HEK293 (cell line): ENCODE results near the gene CDC37.
A peak's percentile ranks its signal among the peaks of the same experiment; 100 is the strongest.

Experiments used
- MEIS1 ChIP-seq: sonication (generic); formaldehyde crosslinking; IDR thresholded peaks from 2 replicates; pipeline ENCODE4 v1.8.1; 2022; ENCODE audit warnings: missing genetic modification reagents, mild to moderate bottlenecking, borderline replicate concordance
- MZF1 ChIP-seq: fragments of 450-650 bp; formaldehyde crosslinking; IDR thresholded peaks from 2 replicates; pipeline ENCODE4 v1.5.1; 2017; ENCODE audit warnings: missing biosample characterization, missing genetic modification characterization, borderline replicate concordance
- PRDM2 ChIP-seq: fragments of 450-650 bp; formaldehyde crosslinking; IDR thresholded peaks from 2 replicates; pipeline ENCODE4 v1.5.1; 2016; ENCODE audit warnings: missing biosample characterization, missing genetic modification characterization, borderline replicate concordance
- SCRT2 ChIP-seq: fragments of 450-650 bp; formaldehyde crosslinking; IDR thresholded peaks from 2 replicates; pipeline ENCODE4 v1.5.1; 2016; ENCODE audit warnings: missing biosample characterization, missing genetic modification characterization
- TRIM28 ChIP-seq: IDR thresholded peaks from 2 replicates; pipeline ENCODE4 v1.6.1; 2011; ENCODE audit warnings: low read length, control low read depth, borderline replicate concordance
- ZBTB7A ChIP-seq: fragments of 450-650 bp; formaldehyde crosslinking; IDR thresholded peaks from 2 replicates; pipeline ENCODE4 v1.5.1; 2016; ENCODE audit warnings: low read depth, missing biosample characterization, missing genetic modification characterization
- ZEB2 ChIP-seq: fragments of 450-650 bp; formaldehyde crosslinking; IDR thresholded peaks from 2 replicates; pipeline ENCODE4 v1.5.1; 2016; ENCODE audit warnings: missing biosample characterization, missing genetic modification characterization
- ZNF10 ChIP-seq: fragments of 450-650 bp; formaldehyde crosslinking; IDR thresholded peaks from 2 replicates; pipeline ENCODE4 v1.5.1; 2017; ENCODE audit warnings: missing biosample characterization, missing genetic modification characterization
- ZNF114 ChIP-seq: fragments of 450-650 bp; formaldehyde crosslinking; IDR thresholded peaks from 2 replicates; pipeline ENCODE4 v1.5.0; 2017; ENCODE audit warnings: missing biosample characterization, missing genetic modification characterization
- ZNF16 ChIP-seq: fragments of 450-650 bp; formaldehyde crosslinking; IDR thresholded peaks from 2 replicates; pipeline ENCODE4 v1.5.1; 2016; ENCODE audit warnings: low read depth, missing biosample characterization, missing genetic modification characterization
- ZNF175 ChIP-seq: fragments of 450-650 bp; formaldehyde crosslinking; IDR thresholded peaks from 2 replicates; pipeline ENCODE4 v1.5.1; 2016; ENCODE audit warnings: missing biosample characterization, missing genetic modification characterization
- ZNF223 ChIP-seq: fragments of 450-650 bp; formaldehyde crosslinking; IDR thresholded peaks from 2 replicates; pipeline ENCODE4 v1.5.1; 2016; ENCODE audit warnings: missing biosample characterization, missing genetic modification characterization
- ZNF24 ChIP-seq: fragments of 450-650 bp; formaldehyde crosslinking; IDR thresholded peaks from 2 replicates; pipeline ENCODE4 v1.5.1; 2016; ENCODE audit warnings: missing biosample characterization, missing genetic modification characterization
- ZNF404 ChIP-seq: fragments of 450-650 bp; formaldehyde crosslinking; IDR thresholded peaks from 2 replicates; pipeline ENCODE4 v1.5.1; 2017; ENCODE audit warnings: missing biosample characterization, missing genetic modification characterization
- ZNF426 ChIP-seq: fragments of 450-650 bp; formaldehyde crosslinking; IDR thresholded peaks from 2 replicates; pipeline ENCODE4 v1.5.1; 2017; ENCODE audit warnings: missing biosample characterization, missing genetic modification characterization, mild to moderate bottlenecking, inconsistent platforms, moderate library complexity
- ZNF433 ChIP-seq: fragments of 450-650 bp; formaldehyde crosslinking; IDR thresholded peaks from 2 replicates; pipeline ENCODE4 v1.5.1; 2016; ENCODE audit warnings: missing biosample characterization, missing genetic modification characterization, low read depth
- ZNF488 ChIP-seq: fragments of 450-650 bp; formaldehyde crosslinking; IDR thresholded peaks from 2 replicates; pipeline ENCODE4 v1.5.1; 2016; ENCODE audit warnings: missing biosample characterization, missing genetic modification characterization
- ZNF571 ChIP-seq: fragments of 450-650 bp; formaldehyde crosslinking; IDR thresholded peaks from 2 replicates; pipeline ENCODE4 v1.5.0; 2017; ENCODE audit warnings: missing biosample characterization, missing genetic modification characterization
- ZNF658 ChIP-seq: fragments of 450-650 bp; formaldehyde crosslinking; IDR thresholded peaks from 2 replicates; pipeline ENCODE4; 2016; ENCODE audit warnings: missing biosample characterization, missing genetic modification characterization
- ZNF76 ChIP-seq: fragments of 450-650 bp; formaldehyde crosslinking; IDR thresholded peaks from 2 replicates; pipeline ENCODE4; 2016; ENCODE audit warnings: low read depth, missing biosample characterization, missing genetic modification characterization, borderline replicate concordance
- ZNF777 ChIP-seq: fragments of 450-650 bp; formaldehyde crosslinking; IDR thresholded peaks from 2 replicates; pipeline ENCODE4 v1.5.1; 2017; ENCODE audit warnings: missing biosample characterization, missing genetic modification characterization, borderline replicate concordance
- ZNF792 ChIP-seq: fragments of 450-650 bp; formaldehyde crosslinking; IDR thresholded peaks from 2 replicates; pipeline ENCODE4 v1.5.1; 2016; ENCODE audit warnings: missing biosample characterization, missing genetic modification characterization
- ZNF843 ChIP-seq: fragments of 450-650 bp; formaldehyde crosslinking; IDR thresholded peaks from 2 replicates; pipeline ENCODE4 v1.5.1; 2016; ENCODE audit warnings: missing biosample characterization, missing genetic modification characterization
- TF ChIP-seq, protein P1 (sequence below): fragments of 450-650 bp; formaldehyde crosslinking; IDR thresholded peaks from 2 replicates; pipeline ENCODE4 v1.5.1; 2016; ENCODE audit warnings: missing biosample characterization, missing genetic modification characterization
- TF ChIP-seq, protein P2 (sequence below): fragments of 450-650 bp; formaldehyde crosslinking; IDR thresholded peaks from 2 replicates; pipeline ENCODE4 v1.5.1; 2016; ENCODE audit warnings: missing biosample characterization, missing genetic modification characterization
- TF ChIP-seq, protein P3 (sequence below): fragments of 450-650 bp; formaldehyde crosslinking; IDR thresholded peaks from 2 replicates; pipeline ENCODE4 v1.5.1; 2017; ENCODE audit warnings: missing biosample characterization, missing genetic modification characterization

CDC37 gene

GRCh38 chr19:10416380-10417257 lies 13.3 kb upstream of the CDC37 start (continued):
- TF ChIP-seq PRDM2 (peak; percentile 80; the same call in 1 of the 2 replicates), ZNF658 (tag by site-specific recombination) (no peak), ZNF10 (tag by site-specific recombination) (no peak), ZNF426 (tag by site-specific recombination) (no peak), ZNF114 (tag by site-specific recombination) (no peak), TRIM28 (peak; percentile 67; the same call in 1 of the 2 replicates), ZNF404 (tag by site-specific recombination) (no peak), ZNF175 (no peak), ZBTB7A (peak; percentile 97), SCRT2 (tag by site-specific recombination) (peak; percentile 69; the same call in 1 of the 2 replicates), ZNF792 (tag by site-specific recombination) (no peak), ZNF433 (tag by site-specific recombination) (no peak), ZNF488 (tag by site-specific recombination) (no peak), MZF1 (tag by site-specific recombination) (peak; percentile 23; the same call in 1 of the 2 replicates), ZNF777 (tag by site-specific recombination) (0 out of 2 replicates have a peak, but pooled peaks have one; percentile 22), ZNF24 (tag by site-specific recombination) (peak; percentile 99), ZNF76 (tag by site-specific recombination) (peak; percentile 87), MEIS1 (CRISPR knock-in tag) (no peak), ZNF223 (tag by site-specific recombination) (no peak), ZNF16 (no peak), ZNF843 (peak; percentile 94), ZEB2 (tag by site-specific recombination) (peak; percentile 99), ZNF571 (tag by site-specific recombination) (no peak)
- TF ChIP-seq, protein P1, sequence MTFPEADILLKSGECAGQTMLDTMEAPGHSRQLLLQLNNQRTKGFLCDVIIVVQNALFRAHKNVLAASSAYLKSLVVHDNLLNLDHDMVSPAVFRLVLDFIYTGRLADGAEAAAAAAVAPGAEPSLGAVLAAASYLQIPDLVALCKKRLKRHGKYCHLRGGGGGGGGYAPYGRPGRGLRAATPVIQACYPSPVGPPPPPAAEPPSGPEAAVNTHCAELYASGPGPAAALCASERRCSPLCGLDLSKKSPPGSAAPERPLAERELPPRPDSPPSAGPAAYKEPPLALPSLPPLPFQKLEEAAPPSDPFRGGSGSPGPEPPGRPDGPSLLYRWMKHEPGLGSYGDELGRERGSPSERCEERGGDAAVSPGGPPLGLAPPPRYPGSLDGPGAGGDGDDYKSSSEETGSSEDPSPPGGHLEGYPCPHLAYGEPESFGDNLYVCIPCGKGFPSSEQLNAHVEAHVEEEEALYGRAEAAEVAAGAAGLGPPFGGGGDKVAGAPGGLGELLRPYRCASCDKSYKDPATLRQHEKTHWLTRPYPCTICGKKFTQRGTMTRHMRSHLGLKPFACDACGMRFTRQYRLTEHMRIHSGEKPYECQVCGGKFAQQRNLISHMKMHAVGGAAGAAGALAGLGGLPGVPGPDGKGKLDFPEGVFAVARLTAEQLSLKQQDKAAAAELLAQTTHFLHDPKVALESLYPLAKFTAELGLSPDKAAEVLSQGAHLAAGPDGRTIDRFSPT (tag by site-specific recombination), result peak; percentile 95
- TF ChIP-seq, protein P2, sequence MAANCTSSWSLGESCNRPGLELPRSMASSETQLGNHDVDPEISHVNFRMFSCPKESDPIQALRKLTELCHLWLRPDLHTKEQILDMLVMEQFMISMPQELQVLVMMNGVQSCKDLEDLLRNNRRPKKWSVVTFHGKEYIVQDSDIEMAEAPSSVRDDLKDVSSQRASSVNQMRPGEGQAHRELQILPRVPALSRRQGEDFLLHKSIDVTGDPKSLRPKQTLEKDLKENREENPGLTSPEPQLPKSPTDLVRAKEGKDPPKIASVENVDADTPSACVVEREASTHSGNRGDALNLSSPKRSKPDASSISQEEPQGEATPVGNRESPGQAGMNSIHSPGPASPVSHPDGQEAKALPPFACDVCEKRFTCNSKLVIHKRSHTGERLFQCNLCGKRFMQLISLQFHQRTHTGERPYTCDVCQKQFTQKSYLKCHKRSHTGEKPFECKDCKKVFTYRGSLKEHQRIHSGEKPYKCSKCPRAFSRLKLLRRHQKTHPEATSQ, result peak; percentile 100
- TF ChIP-seq, protein P3, sequence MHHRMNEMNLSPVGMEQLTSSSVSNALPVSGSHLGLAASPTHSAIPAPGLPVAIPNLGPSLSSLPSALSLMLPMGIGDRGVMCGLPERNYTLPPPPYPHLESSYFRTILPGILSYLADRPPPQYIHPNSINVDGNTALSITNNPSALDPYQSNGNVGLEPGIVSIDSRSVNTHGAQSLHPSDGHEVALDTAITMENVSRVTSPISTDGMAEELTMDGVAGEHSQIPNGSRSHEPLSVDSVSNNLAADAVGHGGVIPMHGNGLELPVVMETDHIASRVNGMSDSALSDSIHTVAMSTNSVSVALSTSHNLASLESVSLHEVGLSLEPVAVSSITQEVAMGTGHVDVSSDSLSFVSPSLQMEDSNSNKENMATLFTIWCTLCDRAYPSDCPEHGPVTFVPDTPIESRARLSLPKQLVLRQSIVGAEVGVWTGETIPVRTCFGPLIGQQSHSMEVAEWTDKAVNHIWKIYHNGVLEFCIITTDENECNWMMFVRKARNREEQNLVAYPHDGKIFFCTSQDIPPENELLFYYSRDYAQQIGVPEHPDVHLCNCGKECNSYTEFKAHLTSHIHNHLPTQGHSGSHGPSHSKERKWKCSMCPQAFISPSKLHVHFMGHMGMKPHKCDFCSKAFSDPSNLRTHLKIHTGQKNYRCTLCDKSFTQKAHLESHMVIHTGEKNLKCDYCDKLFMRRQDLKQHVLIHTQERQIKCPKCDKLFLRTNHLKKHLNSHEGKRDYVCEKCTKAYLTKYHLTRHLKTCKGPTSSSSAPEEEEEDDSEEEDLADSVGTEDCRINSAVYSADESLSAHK, result peak; percentile 7
